Transverse colon (tissue), 4 donors: Measurements from ENCODE around the gene PID1. TPM values are rescaled to one million over a fixed set of nuclear protein-coding genes. Genes with fewer than 3 reads are reported as not detected.

ENCODE experiments used
- DNase-seq: peaks from one replicate; pipeline ENCODE4 v3.0.0-alpha.2; 2019
- H3K27ac ChIP-seq, 4 donors: fragments of 200-600 bp; sonication (generic); 2 replicates each; pipeline ENCODE4 v1.5.1; 2016 to 2018; ENCODE audit warnings: inconsistent platforms in 4 of 4
- H3K27me3 ChIP-seq: fragments of 200-600 bp; sonication (generic); 2 replicates; pipeline ENCODE4 v1.5.1; 2017; ENCODE audit warnings: inconsistent platforms
- H3K36me3 ChIP-seq, 4 donors: fragments of 200-600 bp; sonication (generic); 2 replicates each; pipeline ENCODE4 v1.5.1; 2017 to 2019; ENCODE audit warnings: inconsistent platforms in 4 of 4
- H3K4me1 ChIP-seq, 4 donors: fragments of 200-600 bp; sonication (generic); 2 replicates each; pipeline ENCODE4 v1.5.1; 2017 to 2020; ENCODE audit warnings: inconsistent platforms in 4 of 4
- H3K4me3 ChIP-seq, 4 donors: fragments of 200-600 bp; sonication (generic); 1 replicate in 1 of 4; 2 replicates in 3 of 4; pipeline versions ENCODE4 v1.5.1 to v1.6.1; 2017 to 2019; ENCODE audit warnings: inconsistent platforms in 4 of 4
- H3K9me3 ChIP-seq, 2 donors: fragments of 200-600 bp; sonication (generic); 2 replicates each; pipeline ENCODE4 v1.5.1; 2017 to 2019; ENCODE audit warnings: inconsistent platforms in 2 of 2
- EP300 ChIP-seq: sonication (generic); formaldehyde crosslinking; IDR thresholded peaks from one replicate; pipeline ENCODE4 v1.6.1; 2017; ENCODE audit warnings: antibody characterized with exemption, low read depth
- POLR2A ChIP-seq: fragments of 450-650 bp; IDR thresholded peaks from one replicate; pipeline ENCODE4 v1.6.1; 2016; ENCODE audit warnings: antibody characterized with exemption, mild to moderate bottlenecking, moderate library complexity
- POLR2AphosphoS5 ChIP-seq, 3 donors: sonication (generic); formaldehyde crosslinking; IDR thresholded peaks; one replicate each; pipeline ENCODE4 v1.6.1; 2016; ENCODE audit warnings: antibody characterized with exemption in 3 of 3
- WGBS, 2 donors: methylation state at CpG; one replicate each; pipeline ENCODE4 v1.1.5; 2018; ENCODE audit warnings: low coverage in 1 of 2; 5-methylcytosine and 5-hydroxymethylcytosine counted together
- in situ Hi-C, 4 donors: fragments of 200-750 bp; cut with MboI; loops; one replicate each; pipeline versions ENCODE4 v1.15.0 to v1.15.1; 2017; ENCODE audit warnings: low sequenced_read_pairs in 3 of 4, low pct_ligation_motif_present in 1 of 4, low pct_unique_long_range_greater_than_20kb in 1 of 4
- intact Hi-C: fragments of 100-400 bp; cut with DNase I; formaldehyde crosslinking; loops from one replicate; pipeline ENCODE4 v1.15.1; 2023; ENCODE audit warnings: low total_unique reads
- total RNA-seq, 4 donors: library from RNA; depleted of rRNA; stranded (reverse); fragments of >200 nt; gene quantifications; one replicate each; pipeline ENCODE4 v1.1.0, GENCODE V29; 2016
- TF ChIP-seq, protein P1 (sequence below), 5 experiments: fragments of 200-600 bp in 3 of 5; fragments of 450-650 bp in 2 of 5; sonication (generic) in 3 of 5; IDR thresholded peaks; 1 replicate in 2 of 5; 2 replicates in 3 of 5; pipeline ENCODE4 v1.5.1; 2016 to 2017; ENCODE audit warnings: antibody characterized with exemption in 5 of 5, inconsistent platforms in 3 of 5, mild to moderate bottlenecking in 2 of 5, moderate library complexity in 1 of 5

The PID1 gene
- total RNA-seq, 4 donors from 2014 or later: 21.6 to 54.6 (median 27.9) TPM

- H3K36me3 ChIP-seq: no peaks in the 10 kb centered on the region
- no peaks in the 10 kb centered on the region for H3K9me3 ChIP-seq
- H3K4me1 ChIP-seq: peaks cover 8 to 22% (median 14%) of the 10 kb centered on the region in 4 donors
- WGBS, 2 donors: 88 to 93% methylated on average over 2 of the region's 2 CpGs
- H3K27ac ChIP-seq: no peak overlapping the region
- intact Hi-C loops: no loop called here
- TF ChIP-seq, protein P1, sequence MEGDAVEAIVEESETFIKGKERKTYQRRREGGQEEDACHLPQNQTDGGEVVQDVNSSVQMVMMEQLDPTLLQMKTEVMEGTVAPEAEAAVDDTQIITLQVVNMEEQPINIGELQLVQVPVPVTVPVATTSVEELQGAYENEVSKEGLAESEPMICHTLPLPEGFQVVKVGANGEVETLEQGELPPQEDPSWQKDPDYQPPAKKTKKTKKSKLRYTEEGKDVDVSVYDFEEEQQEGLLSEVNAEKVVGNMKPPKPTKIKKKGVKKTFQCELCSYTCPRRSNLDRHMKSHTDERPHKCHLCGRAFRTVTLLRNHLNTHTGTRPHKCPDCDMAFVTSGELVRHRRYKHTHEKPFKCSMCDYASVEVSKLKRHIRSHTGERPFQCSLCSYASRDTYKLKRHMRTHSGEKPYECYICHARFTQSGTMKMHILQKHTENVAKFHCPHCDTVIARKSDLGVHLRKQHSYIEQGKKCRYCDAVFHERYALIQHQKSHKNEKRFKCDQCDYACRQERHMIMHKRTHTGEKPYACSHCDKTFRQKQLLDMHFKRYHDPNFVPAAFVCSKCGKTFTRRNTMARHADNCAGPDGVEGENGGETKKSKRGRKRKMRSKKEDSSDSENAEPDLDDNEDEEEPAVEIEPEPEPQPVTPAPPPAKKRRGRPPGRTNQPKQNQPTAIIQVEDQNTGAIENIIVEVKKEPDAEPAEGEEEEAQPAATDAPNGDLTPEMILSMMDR (IDR thresholded peaks at IDR 0.05): no peak
- TF ChIP-seq POLR2A (no peak), POLR2AphosphoS5 (IDR thresholded peaks at IDR 0.05) (no peak), EP300 (no peak)
- no peak overlapping the region for H3K4me3 ChIP-seq
- H3K27me3 ChIP-seq: no peaks in the 10 kb centered on the region
- no peak for DNase-seq
- in situ Hi-C loops: loop anchor here in 1 of 4 donors (25.0 kb wide), 2 partner anchors 439 to 461 kb away; no protein-coding TSS in a partner anchor
Observed at GRCh38 chr2:229126066-229126465, 145.0 kb downstream of the PID1 start.

- DNase-seq: no peak
- no peaks in the 10 kb centered on the region for H3K27me3 ChIP-seq
- no peaks in the 10 kb centered on the region for H3K36me3 ChIP-seq
- TF ChIP-seq, protein P1 (IDR thresholded peaks at IDR 0.05): no peak
- TF ChIP-seq POLR2A (no peak), POLR2AphosphoS5 (IDR thresholded peaks at IDR 0.05) (no peak), EP300 (no peak)
- peaks cover 0 to 3% (median 0%) of the 10 kb centered on the region in 4 donors for H3K4me1 ChIP-seq
- H3K9me3 ChIP-seq: no peaks in the 10 kb centered on the region
- H3K4me3 ChIP-seq: no peak overlapping the region
- in situ Hi-C loops: no loop called here
- intact Hi-C loops: no loop called here
- no peak overlapping the region for H3K27ac ChIP-seq
Observed at GRCh38 chr2:229124136-229124535, 147.0 kb downstream of the PID1 start.

DNA sequence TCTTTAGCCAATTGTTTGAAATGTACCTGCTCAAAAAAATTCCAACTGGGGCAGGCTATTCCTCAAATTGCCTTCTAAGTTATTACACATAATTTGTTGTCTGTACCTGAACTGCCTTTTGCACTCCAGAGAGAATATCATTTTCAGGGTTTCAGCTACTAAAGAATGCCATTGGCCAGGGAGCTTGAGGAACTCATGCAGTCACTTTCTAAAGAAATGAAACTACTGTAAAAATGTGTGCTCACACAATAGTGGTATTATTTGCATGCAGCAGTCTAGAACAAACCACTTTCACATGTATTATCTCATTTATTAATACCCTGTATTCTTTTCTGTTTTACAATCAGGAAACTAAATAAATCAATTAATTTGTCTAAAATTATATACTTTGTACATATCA lies 152.2 kb downstream of the PID1 start:
- no peak overlapping the region for H3K27ac ChIP-seq
- DNase-seq: no peak
- H3K27me3 ChIP-seq: no peaks in the 10 kb centered on the region
- H3K36me3 ChIP-seq: no peaks in the 10 kb centered on the region
- TF ChIP-seq POLR2AphosphoS5 (IDR thresholded peaks at IDR 0.05): no peak
- no peak for TF ChIP-seq EP300
- TF ChIP-seq, protein P1 (IDR thresholded peaks at IDR 0.05): no peak
- H3K9me3 ChIP-seq: no peaks in the 10 kb centered on the region
- intact Hi-C loops (no loop called here), in situ Hi-C loops (no loop called here)
- no peaks in the 10 kb centered on the region for H3K4me1 ChIP-seq
- no peak overlapping the region for H3K4me3 ChIP-seq

DNA sequence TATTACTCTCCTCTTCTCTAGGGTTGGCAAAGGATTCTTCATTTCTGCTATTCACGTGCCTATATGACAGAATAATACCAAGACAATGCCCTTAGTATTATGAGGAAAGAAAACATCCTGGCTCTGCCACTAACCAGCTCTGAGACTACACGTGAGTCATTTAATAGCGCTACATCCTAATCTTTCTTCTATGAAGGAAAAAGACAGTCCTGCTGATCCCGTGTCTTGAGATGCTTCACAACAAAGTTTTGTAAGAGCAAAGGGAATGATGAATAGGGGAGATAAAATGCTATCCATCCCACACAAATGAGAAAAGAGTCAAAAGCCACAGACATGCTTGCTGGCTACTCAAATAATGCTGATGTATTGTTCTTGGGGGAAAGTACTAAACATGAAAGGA lies 152.8 kb downstream of the PID1 start:
- DNase-seq: no peak
- in situ Hi-C loops (no loop called here), intact Hi-C loops (no loop called here)
- no peak overlapping the region for H3K27ac ChIP-seq
- H3K9me3 ChIP-seq: no peaks in the 10 kb centered on the region
- 85 to 89% methylated on average over 4 of the region's 4 CpGs for WGBS, 2 donors
- H3K27me3 ChIP-seq: no peaks in the 10 kb centered on the region
- no peak overlapping the region for H3K4me3 ChIP-seq
- no peaks in the 10 kb centered on the region for H3K36me3 ChIP-seq
- no peaks in the 10 kb centered on the region for H3K4me1 ChIP-seq
- TF ChIP-seq, protein P1 (IDR thresholded peaks at IDR 0.05): no peak
- TF ChIP-seq POLR2AphosphoS5 (IDR thresholded peaks at IDR 0.05): no peak
- TF ChIP-seq POLR2A: no peak
- no peak for TF ChIP-seq EP300
